Gastrocnemius medialis (tissue), 4 donors: ENCODE results near the gene RAD50. TPM values are rescaled to one million over a fixed set of nuclear protein-coding genes. Genes with fewer than 3 reads are reported as not detected.

Experiments used
- ATAC-seq, 2 donors: fragments of 150-250 bp; one replicate each; pipeline ENCODE4 v1.9.1; 2016
- DNase-seq, 2 donors: peaks; one replicate each; pipeline ENCODE4 v3.0.0-alpha.2; 2019
- H3K27ac ChIP-seq, 4 donors: fragments of 200-600 bp; sonication (generic); 1 replicate in 1 of 4; 2 replicates in 3 of 4; pipeline ENCODE4 v1.5.1; 2016 to 2018; ENCODE audit warnings: mild to moderate bottlenecking in 2 of 4, moderate library complexity in 1 of 4
- H3K27me3 ChIP-seq, 3 donors: fragments of 200-600 bp; sonication (generic) in 2 of 3; 1 replicate in 1 of 3; 2 replicates in 2 of 3; pipeline versions ENCODE4 v1.5.1 to v1.6.0; 2016 to 2019; ENCODE audit warnings: mild to moderate bottlenecking in 1 of 3, moderate library complexity in 1 of 3
- H3K36me3 ChIP-seq, 2 donors: fragments of 200-600 bp; sonication (generic) in 1 of 2; one replicate each; pipeline ENCODE4 v1.5.1; 2017 to 2018
- H3K4me1 ChIP-seq, 2 donors: fragments of 200-600 bp; sonication (generic) in 1 of 2; one replicate each; pipeline ENCODE4 v1.5.1; 2016 to 2017; ENCODE audit warnings: mild to moderate bottlenecking in 2 of 2
- H3K4me3 ChIP-seq, 4 donors: fragments of 200-600 bp; sonication (generic) in 3 of 4; 1 replicate in 1 of 4; 2 replicates in 3 of 4; pipeline ENCODE4 v1.5.1; 2016 to 2019; ENCODE audit warnings: mild to moderate bottlenecking in 2 of 4
- H3K9me3 ChIP-seq, 3 donors: fragments of 200-600 bp; sonication (generic) in 2 of 3; 1 replicate in 1 of 3; 2 replicates in 2 of 3; pipeline ENCODE4 v1.5.1; 2016 to 2019
- POLR2A ChIP-seq, 2 donors: fragments of 450-650 bp; IDR thresholded peaks; one replicate each; pipeline ENCODE4 v1.6.1; 2017; ENCODE audit warnings: antibody characterized with exemption in 2 of 2, mild to moderate bottlenecking in 2 of 2, moderate library complexity in 2 of 2
- in situ Hi-C, 4 donors: fragments of 200-750 bp; cut with MboI; loops; one replicate each; pipeline versions ENCODE4 v1.15.0 to v1.8.0; 2017; ENCODE audit warnings: low sequenced_read_pairs in 4 of 4
- intact Hi-C: fragments of 100-400 bp; cut with DNase I; formaldehyde crosslinking; loops from one replicate; pipeline ENCODE4 v1.15.1; 2023; ENCODE audit warnings: low total_unique reads
- total RNA-seq, 4 donors: library from RNA; depleted of rRNA; stranded (reverse); fragments of >200 nt; gene quantifications; one replicate each; pipeline versions ENCODE4 v1.1.0 to v1.2.3, GENCODE V29; 2016
- TF ChIP-seq, protein P1 (sequence below), 5 experiments: fragments of 450-650 bp in 3 of 5; fragments of 200-600 bp in 2 of 5; sonication (generic) in 2 of 5; IDR thresholded peaks in 4 of 5; conservative IDR thresholded peaks in 1 of 5; 1 replicate in 4 of 5; 2 replicates in 1 of 5; pipeline ENCODE4 v1.5.1; 2016 to 2019; ENCODE audit warnings: antibody characterized with exemption in 5 of 5, mild to moderate bottlenecking in 3 of 5, moderate library complexity in 3 of 5

The RAD50 gene
- total RNA-seq, 4 donors from 2014 or later, result 18.9 to 29.1 (median 22.0) TPM

DNA sequence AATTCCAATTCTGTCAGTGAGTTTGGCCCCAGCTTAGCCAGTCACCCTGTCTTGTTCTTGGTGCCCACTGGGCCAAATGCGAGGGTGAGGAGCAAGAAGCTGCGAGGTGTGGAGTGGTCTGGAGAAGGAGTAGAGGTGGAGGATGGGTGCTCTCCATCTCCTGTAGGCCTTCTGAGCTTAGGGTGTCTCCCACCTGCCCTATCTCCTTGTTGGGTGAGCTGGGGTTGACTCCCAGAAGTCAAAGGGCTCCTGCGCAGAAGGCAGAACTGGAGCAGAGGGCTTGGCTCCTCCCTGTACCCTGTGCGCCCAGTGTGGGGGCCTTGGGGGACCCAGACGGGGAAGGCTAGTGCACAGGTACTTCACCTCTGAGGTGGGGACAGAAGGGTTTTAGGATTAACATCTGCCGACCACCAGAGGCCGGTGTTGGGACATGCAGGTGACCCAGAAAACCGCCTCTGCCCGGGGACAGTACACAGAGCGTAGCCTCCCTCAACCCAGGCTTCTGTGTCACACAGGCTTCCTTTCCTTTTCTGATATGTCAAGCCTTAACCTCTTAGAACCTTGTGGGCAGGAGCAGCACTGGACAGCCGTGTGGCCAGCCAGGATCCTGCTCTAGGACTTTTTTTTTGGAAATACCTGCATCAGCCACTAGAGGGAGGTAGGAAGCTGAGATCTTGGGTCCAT, 30.3 kb upstream of the RAD50 start:
- in situ Hi-C loops, result loop anchor here in 2 of 4 donors (25.0 kb wide), 1 partner anchor 286 kb away; the partner anchor contains the start of gene SOWAHA (in 2 of the 2)
- H3K36me3 ChIP-seq, result no peaks in the 10 kb centered on the region

DNA sequence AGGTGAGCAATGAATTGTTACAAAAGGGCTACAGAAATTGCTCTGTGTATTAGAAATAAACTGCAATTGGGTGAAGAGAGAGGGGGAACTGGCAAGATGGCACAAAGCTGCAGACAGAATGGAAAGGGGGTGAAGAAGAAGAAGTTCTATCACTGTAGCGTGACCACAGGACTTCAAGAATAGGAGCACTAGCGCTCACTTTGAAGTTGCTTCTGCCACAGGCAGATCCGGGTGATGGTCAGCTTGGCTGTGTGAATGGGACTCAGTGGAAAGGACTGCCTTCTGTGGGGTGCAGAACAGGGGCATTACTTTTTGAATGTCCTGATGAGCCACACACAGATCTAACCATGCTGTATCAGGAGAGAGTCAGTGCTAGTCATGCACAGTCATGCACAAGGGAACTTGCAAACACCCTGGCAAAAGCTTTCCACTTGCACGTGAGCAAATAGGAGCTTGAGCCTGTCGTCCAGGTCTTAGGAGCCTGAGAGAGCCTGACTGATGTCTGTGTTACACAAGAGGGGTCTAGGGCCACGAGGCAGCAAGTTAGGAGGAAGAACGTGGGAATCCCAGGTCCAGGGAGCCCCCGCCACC, 29.7 kb upstream of the RAD50 start:
- ATAC-seq, result no peak
- no peaks in the 10 kb centered on the region for H3K36me3 ChIP-seq
- no peak overlapping the region for H3K4me3 ChIP-seq
- H3K27me3 ChIP-seq, result no peaks in the 10 kb centered on the region
- DNase-seq, result no peak
- no peak overlapping the region for H3K27ac ChIP-seq
- H3K9me3 ChIP-seq, result no peaks in the 10 kb centered on the region
- no peaks in the 10 kb centered on the region for H3K4me1 ChIP-seq
- in situ Hi-C loops (loop anchor here in 2 of 4 donors (25.0 kb wide), 1 partner anchor 285 kb away; the partner anchor contains the start of gene SOWAHA (in 2 of the 2)), intact Hi-C loops (no loop called here)
- no peak for TF ChIP-seq POLR2A (IDR thresholded peaks at IDR 0.05)
- TF ChIP-seq, protein P1, sequence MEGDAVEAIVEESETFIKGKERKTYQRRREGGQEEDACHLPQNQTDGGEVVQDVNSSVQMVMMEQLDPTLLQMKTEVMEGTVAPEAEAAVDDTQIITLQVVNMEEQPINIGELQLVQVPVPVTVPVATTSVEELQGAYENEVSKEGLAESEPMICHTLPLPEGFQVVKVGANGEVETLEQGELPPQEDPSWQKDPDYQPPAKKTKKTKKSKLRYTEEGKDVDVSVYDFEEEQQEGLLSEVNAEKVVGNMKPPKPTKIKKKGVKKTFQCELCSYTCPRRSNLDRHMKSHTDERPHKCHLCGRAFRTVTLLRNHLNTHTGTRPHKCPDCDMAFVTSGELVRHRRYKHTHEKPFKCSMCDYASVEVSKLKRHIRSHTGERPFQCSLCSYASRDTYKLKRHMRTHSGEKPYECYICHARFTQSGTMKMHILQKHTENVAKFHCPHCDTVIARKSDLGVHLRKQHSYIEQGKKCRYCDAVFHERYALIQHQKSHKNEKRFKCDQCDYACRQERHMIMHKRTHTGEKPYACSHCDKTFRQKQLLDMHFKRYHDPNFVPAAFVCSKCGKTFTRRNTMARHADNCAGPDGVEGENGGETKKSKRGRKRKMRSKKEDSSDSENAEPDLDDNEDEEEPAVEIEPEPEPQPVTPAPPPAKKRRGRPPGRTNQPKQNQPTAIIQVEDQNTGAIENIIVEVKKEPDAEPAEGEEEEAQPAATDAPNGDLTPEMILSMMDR (IDR thresholded peaks at IDR 0.05 in 4 of 5, conservative IDR thresholded peaks at IDR 0.05 in 1 of 5), result peak in 1 of 5 experiments; percentile 7

More for the DNA sequence above, 30.3 kb upstream of the RAD50 start:
- H3K27ac ChIP-seq, result no peak overlapping the region
- peaks cover 0 to 2% (median 0%) of the 10 kb centered on the region in 3 donors for H3K9me3 ChIP-seq
- DNase-seq (peak in 1 of 2 donors; percentile 17), ATAC-seq (peak in 1 of 2 donors; percentile 80)
- H3K27me3 ChIP-seq, result no peaks in the 10 kb centered on the region
- intact Hi-C loops, result no loop called here
- TF ChIP-seq POLR2A (IDR thresholded peaks at IDR 0.05), result no peak
- TF ChIP-seq, protein P1 (IDR thresholded peaks at IDR 0.05 in 4 of 5, conservative IDR thresholded peaks at IDR 0.05 in 1 of 5), result peak; percentile 60 to 81 (median 69)
- H3K4me1 ChIP-seq, result no peaks in the 10 kb centered on the region
- no peak overlapping the region for H3K4me3 ChIP-seq

DNA sequence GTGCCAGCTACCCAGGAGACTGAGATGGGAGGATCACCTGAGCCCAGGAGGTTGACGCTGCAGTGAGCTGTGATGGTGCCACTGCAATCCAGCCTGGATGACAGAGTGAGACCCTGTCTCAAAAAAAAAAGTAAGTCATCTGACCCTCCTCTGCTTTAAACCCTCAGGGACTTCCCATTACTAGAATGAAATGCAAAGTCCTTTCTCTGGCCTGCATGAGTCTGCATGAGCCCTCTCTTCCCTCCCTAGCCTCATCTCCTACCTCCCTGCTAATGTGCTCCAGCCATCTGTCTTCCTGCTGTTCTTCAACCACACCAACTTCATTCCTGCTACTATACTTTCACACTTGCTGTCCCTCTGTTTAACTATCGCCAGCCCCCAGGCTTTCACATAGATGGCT, 28.8 kb upstream of the RAD50 start:
- no peak overlapping the region for H3K4me3 ChIP-seq
- no peaks in the 10 kb centered on the region for H3K36me3 ChIP-seq
- no peaks in the 10 kb centered on the region for H3K27me3 ChIP-seq
- H3K9me3 ChIP-seq, result no peaks in the 10 kb centered on the region
- no peak overlapping the region for H3K27ac ChIP-seq
- intact Hi-C loops (no loop called here), in situ Hi-C loops (loop anchor here in 2 of 4 donors (25.0 kb wide), 1 partner anchor 284 kb away; the partner anchor contains the start of gene SOWAHA (in 2 of the 2))
- TF ChIP-seq, protein P1 (IDR thresholded peaks at IDR 0.05 in 4 of 5, conservative IDR thresholded peaks at IDR 0.05 in 1 of 5), result no peak
- no peak for TF ChIP-seq POLR2A (IDR thresholded peaks at IDR 0.05)
- no peak for DNase-seq
- ATAC-seq, result no peak
- no peaks in the 10 kb centered on the region for H3K4me1 ChIP-seq

DNA sequence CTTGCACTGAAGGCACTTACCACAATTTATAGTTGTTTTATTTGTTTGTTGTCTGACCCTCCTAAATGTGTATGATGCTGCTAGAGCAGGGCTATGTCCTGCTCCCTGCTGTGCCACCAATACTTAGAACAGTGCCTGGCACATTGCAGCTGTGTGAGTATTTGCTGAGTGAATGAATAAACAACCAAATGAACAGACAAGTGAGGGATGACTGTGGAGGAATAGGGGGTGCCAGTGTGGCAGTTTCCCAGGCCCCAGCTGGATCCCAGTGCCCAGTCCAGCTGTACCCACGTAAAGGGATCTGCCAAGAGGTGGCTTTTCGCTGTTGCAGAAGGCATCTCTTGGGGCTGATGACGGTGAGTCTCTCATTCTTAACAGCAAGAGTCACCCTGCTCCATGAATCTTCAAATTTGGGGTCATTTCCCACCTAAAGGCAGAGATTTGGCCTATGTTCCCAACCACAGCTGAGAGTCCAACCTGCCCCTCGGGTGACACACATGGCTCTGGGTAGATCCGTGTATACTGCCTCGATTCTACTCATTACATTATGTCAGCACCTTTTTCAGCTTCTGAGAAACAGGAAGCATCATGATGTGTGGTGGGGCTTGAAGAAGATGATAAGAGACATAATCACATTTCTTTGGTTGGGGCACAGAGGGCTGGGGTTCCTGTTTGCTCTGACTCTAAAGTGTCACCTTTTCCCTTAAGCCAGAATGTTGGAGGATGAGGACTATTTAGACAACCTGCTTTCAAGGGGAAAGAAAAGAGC, 27.7 kb upstream of the RAD50 start:
- Histone ChIP-seq H3K27me3 (no peaks in the 10 kb centered on the region), H3K4me1 (no peaks in the 10 kb centered on the region), H3K4me3 (no peak overlapping the region), H3K36me3 (no peaks in the 10 kb centered on the region), H3K27ac (no peak overlapping the region), H3K9me3 (no peaks in the 10 kb centered on the region)
- DNase-seq (no peak), ATAC-seq (no peak)
- intact Hi-C loops, result no loop called here
- in situ Hi-C loops, result loop anchor here in 2 of 4 donors (25.0 kb wide), 1 partner anchor 283 kb away; the partner anchor contains the start of gene SOWAHA (in 2 of the 2)
- TF ChIP-seq, protein P1 (IDR thresholded peaks at IDR 0.05 in 4 of 5, conservative IDR thresholded peaks at IDR 0.05 in 1 of 5), result no peak
